ENCODE measurements around the gene KCNA2. TPM values are rescaled to one million over a fixed set of nuclear protein-coding genes. Genes with fewer than 3 reads are reported as not detected.

The KCNA2 gene
- total RNA-seq, 1 experiment from 2014 or later = not detected

DNA sequence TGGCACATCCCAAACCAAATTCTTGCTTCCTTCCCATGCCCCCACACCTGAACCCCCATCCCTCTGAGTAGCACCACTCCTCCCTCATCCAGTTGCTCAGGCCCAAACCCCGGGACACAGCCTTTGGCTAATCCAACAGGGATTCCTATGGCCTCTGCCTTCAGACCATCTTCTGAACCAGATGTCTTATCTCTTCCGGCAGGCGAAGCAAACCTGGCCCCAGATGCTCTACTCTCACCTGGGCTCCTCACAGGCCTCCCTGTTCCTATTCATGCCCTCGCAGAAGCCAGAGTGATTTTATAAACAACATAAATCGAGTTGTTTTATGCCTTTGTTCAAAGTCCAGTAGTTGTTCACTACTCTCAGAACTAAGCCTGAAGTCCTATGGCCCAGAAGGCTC, 12.5 kb upstream of the KCNA2 start:
- Mint-ChIP-seq H3K4me3 (ENCODE audit: unreplicated experiment) (no peak overlapping the region), H3K27me3 (ENCODE audit: insufficient read depth, unreplicated experiment) (peaks cover 65% of the 10 kb centered on the region), H3K4me1 (ENCODE audit: insufficient read depth, unreplicated experiment) (peaks cover 6% of the 10 kb centered on the region), H3K36me3 (ENCODE audit: insufficient read depth, unreplicated experiment) (no peaks in the 10 kb centered on the region), H3K9me3 (ENCODE audit: unreplicated experiment) (no peaks in the 10 kb centered on the region), H3K27ac (ENCODE audit: low read depth, unreplicated experiment) (no peak overlapping the region)
- POLR2A ChIA-PET = interaction anchor here (0.5 kb wide), 1 partner anchor 376 kb away, joined by 3 read pairs; no protein-coding TSS in a partner anchor
- no TSS peak for BruUV-seq (replicated peaks)
- TF ChIP-seq, protein P1, sequence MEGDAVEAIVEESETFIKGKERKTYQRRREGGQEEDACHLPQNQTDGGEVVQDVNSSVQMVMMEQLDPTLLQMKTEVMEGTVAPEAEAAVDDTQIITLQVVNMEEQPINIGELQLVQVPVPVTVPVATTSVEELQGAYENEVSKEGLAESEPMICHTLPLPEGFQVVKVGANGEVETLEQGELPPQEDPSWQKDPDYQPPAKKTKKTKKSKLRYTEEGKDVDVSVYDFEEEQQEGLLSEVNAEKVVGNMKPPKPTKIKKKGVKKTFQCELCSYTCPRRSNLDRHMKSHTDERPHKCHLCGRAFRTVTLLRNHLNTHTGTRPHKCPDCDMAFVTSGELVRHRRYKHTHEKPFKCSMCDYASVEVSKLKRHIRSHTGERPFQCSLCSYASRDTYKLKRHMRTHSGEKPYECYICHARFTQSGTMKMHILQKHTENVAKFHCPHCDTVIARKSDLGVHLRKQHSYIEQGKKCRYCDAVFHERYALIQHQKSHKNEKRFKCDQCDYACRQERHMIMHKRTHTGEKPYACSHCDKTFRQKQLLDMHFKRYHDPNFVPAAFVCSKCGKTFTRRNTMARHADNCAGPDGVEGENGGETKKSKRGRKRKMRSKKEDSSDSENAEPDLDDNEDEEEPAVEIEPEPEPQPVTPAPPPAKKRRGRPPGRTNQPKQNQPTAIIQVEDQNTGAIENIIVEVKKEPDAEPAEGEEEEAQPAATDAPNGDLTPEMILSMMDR (IDR thresholded peaks at IDR 0.05; ENCODE audit: unreplicated experiment) = no peak
- CTCF ChIA-PET = interaction anchor here (0.6 to 5.4 kb wide), 23 partner anchors 10 to 1445 kb away, joined by 3 to 54 read pairs (median 5); partner anchors contain the start of gene KCNA2
- DNase-seq (ENCODE audit: unreplicated experiment) = no peak
- intact Hi-C loops (cut with micrococcal nuclease) = loop anchor here (1.0 to 10.0 kb wide), 3 partner anchors 148 to 414 kb away; no protein-coding TSS in a partner anchor

DNA sequence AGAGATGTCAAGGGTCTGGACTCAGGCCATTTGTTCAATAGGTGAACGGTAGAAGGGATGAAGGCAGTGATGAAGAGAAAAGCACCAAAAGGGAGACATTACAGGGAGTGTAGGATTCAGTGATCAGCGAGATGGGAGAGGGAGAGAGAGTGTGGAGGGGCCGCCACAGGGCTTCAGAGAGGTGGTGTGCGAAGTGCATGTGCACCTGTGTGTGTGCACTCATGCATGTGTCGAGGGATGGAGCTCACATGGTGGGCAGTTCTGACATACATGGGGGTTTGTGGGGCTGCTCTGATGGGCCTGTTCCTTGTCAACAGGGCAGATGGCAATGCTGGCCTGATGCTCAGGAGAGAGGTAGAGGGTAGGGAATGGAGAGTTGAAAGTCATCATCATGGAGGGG, 11.4 kb upstream of the KCNA2 start:
- Mint-ChIP-seq H3K4me3 (ENCODE audit: unreplicated experiment) (no peak overlapping the region), H3K36me3 (ENCODE audit: insufficient read depth, unreplicated experiment) (no peaks in the 10 kb centered on the region), H3K9me3 (ENCODE audit: unreplicated experiment) (no peaks in the 10 kb centered on the region), H3K27me3 (ENCODE audit: insufficient read depth, unreplicated experiment) (peaks cover 64% of the 10 kb centered on the region), H3K27ac (ENCODE audit: low read depth, unreplicated experiment) (no peak overlapping the region), H3K4me1 (ENCODE audit: insufficient read depth, unreplicated experiment) (peaks cover 6% of the 10 kb centered on the region)
- CTCF ChIA-PET = interaction anchor here (0.5 to 5.4 kb wide), 16 partner anchors 9 to 525 kb away, joined by 3 to 54 read pairs (median 5); partner anchors contain the start of gene KCNA2
- BruUV-seq (replicated peaks) = no TSS peak
- intact Hi-C loops (cut with micrococcal nuclease) = loop anchor here (10.0 kb wide), 1 partner anchor 413 kb away; no protein-coding TSS in a partner anchor
- DNase-seq (ENCODE audit: unreplicated experiment) = no peak
- POLR2A ChIA-PET = no interaction called here
- TF ChIP-seq, protein P1 (IDR thresholded peaks at IDR 0.05; ENCODE audit: unreplicated experiment) = no peak

- peaks cover 64% of the 10 kb centered on the region for H3K27me3 Mint-ChIP-seq (ENCODE audit: insufficient read depth, unreplicated experiment)
- no peaks in the 10 kb centered on the region for H3K36me3 Mint-ChIP-seq (ENCODE audit: insufficient read depth, unreplicated experiment)
- peaks cover 6% of the 10 kb centered on the region for H3K4me1 Mint-ChIP-seq (ENCODE audit: insufficient read depth, unreplicated experiment)
- no peaks in the 10 kb centered on the region for H3K9me3 Mint-ChIP-seq (ENCODE audit: unreplicated experiment)
- intact Hi-C loops (cut with micrococcal nuclease) = loop anchor here (10.0 kb wide), 1 partner anchor 412 kb away; no protein-coding TSS in a partner anchor
- ChIA-PET POLR2A (interaction anchor here (0.8 kb wide), 1 partner anchor 202 kb away, joined by 3 read pairs; no protein-coding TSS in a partner anchor), CTCF (interaction anchor here (0.6 to 5.4 kb wide), 19 partner anchors 13 to 588 kb away, joined by 3 to 54 read pairs (median 4); no protein-coding TSS in a partner anchor)
- TF ChIP-seq, protein P1 (IDR thresholded peaks at IDR 0.05; ENCODE audit: unreplicated experiment) = no peak
- H3K4me3 Mint-ChIP-seq (ENCODE audit: unreplicated experiment) = no peak overlapping the region
- no peak for DNase-seq (ENCODE audit: unreplicated experiment)
- BruUV-seq (replicated peaks) = no TSS peak
- H3K27ac Mint-ChIP-seq (ENCODE audit: low read depth, unreplicated experiment) = no peak overlapping the region
Measured at GRCh38 chr1:110617116-110617515, 11.0 kb upstream of the KCNA2 start.

DNA sequence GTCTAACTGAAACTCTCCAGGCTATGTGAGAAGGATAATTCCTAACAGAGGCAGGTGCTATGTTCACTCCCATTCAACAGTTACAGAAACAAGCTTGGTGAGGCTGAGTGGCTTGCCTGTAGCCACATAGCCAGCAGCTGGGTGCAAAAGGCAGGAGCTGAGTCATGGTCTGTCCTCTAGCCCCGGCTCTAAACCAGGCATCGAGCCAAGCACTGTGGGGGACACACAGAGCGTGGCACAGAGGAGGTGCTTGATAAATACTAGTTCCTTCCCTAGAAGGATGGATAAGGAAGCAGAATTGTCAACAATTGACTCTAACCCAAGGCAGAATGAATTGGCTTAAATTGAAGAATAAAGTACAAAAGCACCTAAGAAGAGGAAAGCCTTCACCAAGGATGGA, 10.4 kb upstream of the KCNA2 start:
- intact Hi-C loops (cut with micrococcal nuclease) = loop anchor here (10.0 kb wide), 1 partner anchor 412 kb away; no protein-coding TSS in a partner anchor
- Mint-ChIP-seq H3K9me3 (ENCODE audit: unreplicated experiment) (no peaks in the 10 kb centered on the region), H3K4me1 (ENCODE audit: insufficient read depth, unreplicated experiment) (peaks cover 6% of the 10 kb centered on the region), H3K27me3 (ENCODE audit: insufficient read depth, unreplicated experiment) (peaks cover 60% of the 10 kb centered on the region), H3K27ac (ENCODE audit: low read depth, unreplicated experiment) (no peak overlapping the region), H3K4me3 (ENCODE audit: unreplicated experiment) (no peak overlapping the region), H3K36me3 (ENCODE audit: insufficient read depth, unreplicated experiment) (no peaks in the 10 kb centered on the region)
- ChIA-PET POLR2A (interaction anchor here (0.5 to 0.8 kb wide), 2 partner anchors 202 to 331 kb away, joined by 3 read pairs; no protein-coding TSS in a partner anchor), CTCF (interaction anchor here (0.6 to 5.4 kb wide), 20 partner anchors 11 to 588 kb away, joined by 3 to 54 read pairs (median 4); partner anchors contain the start of gene KCNA2)
- peak; percentile 46 for DNase-seq (ENCODE audit: unreplicated experiment)
- TF ChIP-seq, protein P1 (IDR thresholded peaks at IDR 0.05; ENCODE audit: unreplicated experiment) = no peak
- BruUV-seq (replicated peaks) = no TSS peak
